Endothelial cell of umbilical vein (primary cell): Measurements from ENCODE around the gene KIAA1958. TPM values are rescaled to one million over a fixed set of nuclear protein-coding genes. Genes with fewer than 3 reads are reported as not detected.

Experiments
- BruUV-seq: library from RNA; stranded (reverse); fragments of 400-500 nt; replicated peaks from 2 replicates; lab custom pipeline; 2021; lab: Mats Ljungman, UMichigan
- CTCF ChIA-PET: fragments of 300-600, 350-600 bp; sonication (Branson Sonifier 250); formaldehyde crosslinking; loops from one replicate; lab custom pipeline; 2021; ENCODE audit warnings: antibody characterized with exemption, inconsistent platforms; lab: Charles Lee
- POLR2A ChIA-PET: fragments of 300-600, 350-600 bp; sonication (Branson Sonifier 250); formaldehyde crosslinking; loops from one replicate; lab custom pipeline; 2021; ENCODE audit warnings: antibody characterized with exemption, inconsistent platforms; lab: Charles Lee
- DNase-seq: peaks from one replicate; pipeline ENCODE4 v3.0.0-alpha.2; 2011; ENCODE audit warnings: low read depth, low spot score
- FAIRE-seq: peaks from 2 replicates; lab custom pipeline; 2011; peaks lifted over from hg19 to GRCh38; lab: Jason Lieb, UNC
- H2AFZ ChIP-seq: 2 replicates; pipeline ENCODE4 v1.6.0; 2012; ENCODE audit warnings: low read depth, low read length, control low read depth, inconsistent platforms
- H3K27ac ChIP-seq: 2 replicates; pipeline ENCODE4 v1.5.1; 2011; ENCODE audit warnings: low read depth, mild to moderate bottlenecking, control low read depth, low read length, moderate library complexity; ENCODE audit not compliant: insufficient read depth
- H3K27me3 ChIP-seq, 2 experiments: 2 replicates each; pipeline versions ENCODE4 v1.6.0 to v1.6.1; 2011; ENCODE audit warnings: low read length in 2 of 2, mixed read lengths in 1 of 2; ENCODE audit not compliant: control insufficient read depth in 2 of 2, insufficient read depth in 2 of 2
- H3K36me3 ChIP-seq, 2 experiments: 2 replicates in 1 of 2; 3 replicates in 1 of 2; pipeline ENCODE4 v1.5.1; 2011; ENCODE audit warnings: low read length in 2 of 2, mild to moderate bottlenecking in 1 of 2, moderate library complexity in 1 of 2; ENCODE audit not compliant: control insufficient read depth in 2 of 2, insufficient read depth in 2 of 2; ENCODE audit errors: extremely low read depth in 1 of 2
- H3K4me1 ChIP-seq: 3 replicates; pipeline ENCODE4 v1.5.1; 2011; ENCODE audit warnings: mild to moderate bottlenecking, low read length; ENCODE audit not compliant: control insufficient read depth, insufficient read depth; ENCODE audit errors: extremely low read depth
- H3K4me2 ChIP-seq: 2 replicates; pipeline ENCODE4 v1.6.1; 2011; ENCODE audit warnings: low read length, control low read depth, mixed read lengths; ENCODE audit not compliant: insufficient read depth
- H3K4me3 ChIP-seq, 3 experiments: fragments of 200-600 bp in 1 of 3; sonication (generic), shearing (Covaris generic) in 1 of 3; replicated peaks in 1 of 3; 2 replicates each; pipeline ENCODE4 v1.5.1; 2011 to 2016; ENCODE audit warnings: control low read depth in 3 of 3, low read length in 3 of 3, mild to moderate bottlenecking in 2 of 3, inconsistent platforms in 1 of 3, low read depth in 1 of 3, moderate library complexity in 1 of 3; ENCODE audit not compliant: insufficient read depth in 1 of 3
- H3K79me2 ChIP-seq: 2 replicates; pipeline ENCODE4 v1.6.0; 2012; ENCODE audit warnings: low read length, inconsistent platforms; ENCODE audit not compliant: control insufficient read depth, insufficient read depth
- H3K9ac ChIP-seq: replicated peaks from 2 replicates; pipeline ENCODE3; 2011; ENCODE audit warnings: low read length, control low read depth; ENCODE audit not compliant: insufficient read depth; ENCODE audit errors: extremely low read depth
- H3K9me1 ChIP-seq: replicated peaks from 3 replicates; pipeline ENCODE4 v1.6.0; 2011; ENCODE audit warnings: mild to moderate bottlenecking, low read length; ENCODE audit not compliant: control insufficient read depth, insufficient read depth; ENCODE audit errors: extremely low read depth
- H3K9me3 ChIP-seq: replicated peaks from 2 replicates; pipeline ENCODE4 v1.5.1; 2012; ENCODE audit warnings: low read length, inconsistent platforms; ENCODE audit not compliant: control insufficient read depth, insufficient read depth
- H4K20me1 ChIP-seq: replicated peaks from 2 replicates; pipeline ENCODE3; 2011; ENCODE audit warnings: mild to moderate bottlenecking, low read length; ENCODE audit not compliant: control insufficient read depth, insufficient read depth; ENCODE audit errors: extremely low read depth
- EZH2 ChIP-seq: IDR thresholded peaks from 2 replicates; pipeline ENCODE4 v1.6.1; 2012; ENCODE audit warnings: borderline replicate concordance, low read depth, mild to moderate bottlenecking, moderate library complexity, low read length, inconsistent platforms; ENCODE audit not compliant: severe bottlenecking
- FOS ChIP-seq: IDR thresholded peaks from 2 replicates; pipeline ENCODE4 v1.6.1; 2011; ENCODE audit warnings: mild to moderate bottlenecking, low read length, moderate library complexity, borderline replicate concordance; ENCODE audit not compliant: insufficient read depth
- GATA2 ChIP-seq: IDR thresholded peaks from 2 replicates; pipeline ENCODE4 v1.7.0; 2011; ENCODE audit warnings: low read depth, mild to moderate bottlenecking, moderate library complexity, mixed read lengths, low read length; ENCODE audit not compliant: insufficient read length, insufficient read depth
- JUN ChIP-seq: IDR thresholded peaks from 2 replicates; pipeline ENCODE4 v1.6.1; 2011; ENCODE audit warnings: borderline replicate concordance, low read depth; ENCODE audit not compliant: insufficient read length, insufficient read depth
- MYC ChIP-seq: IDR thresholded peaks from one replicate; pipeline ENCODE4 v1.6.1; 2011; ENCODE audit warnings: mild to moderate bottlenecking, low read depth, low read length
- POLR2A ChIP-seq: IDR thresholded peaks from 2 replicates; pipeline ENCODE4 v1.6.1; 2012; ENCODE audit warnings: low read depth, mild to moderate bottlenecking, control low read depth, low read length
- POLR2AphosphoS5 ChIP-seq: IDR thresholded peaks from 2 replicates; pipeline ENCODE4 v1.6.1; 2012; ENCODE audit warnings: low read depth, mild to moderate bottlenecking, control low read depth, low read length, moderate library complexity; ENCODE audit not compliant: insufficient read depth
- dilution Hi-C: fragments of 300-500 bp; cut with MboI; formaldehyde crosslinking; loops from one replicate; pipeline ENCODE4 v1.15.0; 2019; ENCODE audit warnings: low sequenced_read_pairs; ENCODE audit not compliant: extremely low pct_ligation_motif_present
- intact Hi-C: fragments of 100-400 bp; cut with micrococcal nuclease; formaldehyde crosslinking; loops from one replicate; pipeline ENCODE4 v1.10.0; 2022
- polyA plus RNA-seq, 4 experiments: library from polyadenylated mRNA; depleted of rRNA in 3 of 4; stranded (reverse) in 3 of 4; unstranded in 1 of 4; fragments of >200 nt; gene quantifications; 2 replicates each; pipeline versions ENCODE4 v1.2.1 to v1.2.3, GENCODE V29; 2011 to 2012; ENCODE audit warnings: missing spikeins in 1 of 4
- total RNA-seq: library from RNA; stranded (reverse); gene quantifications from 2 replicates; pipeline ENCODE4 v1.2.3, GENCODE V29; 2021
- TF ChIP-seq, protein P1 (sequence below): IDR thresholded peaks from 2 replicates; pipeline ENCODE4 v1.6.1; 2011; ENCODE audit not compliant: insufficient read depth, insufficient read length
- TF ChIP-seq, protein P2 (sequence below), 2 donors: IDR thresholded peaks; 1 replicate in 1 of 2; 2 replicates in 1 of 2; pipeline ENCODE4 v1.5.1; 2011; ENCODE audit warnings: low read length in 2 of 2, mild to moderate bottlenecking in 2 of 2, moderate library complexity in 2 of 2, control low read depth in 1 of 2, inconsistent platforms in 1 of 2, low read depth in 1 of 2; ENCODE audit not compliant: insufficient read depth in 1 of 2; ENCODE audit errors: extremely low read depth in 1 of 2

Gene KIAA1958
- total and polyA plus RNA-seq, 2 donors (not counting 3 experiments of a cell fraction or from before 2014, with no cell fraction given) = 1.7 to 5.0 TPM

DNA sequence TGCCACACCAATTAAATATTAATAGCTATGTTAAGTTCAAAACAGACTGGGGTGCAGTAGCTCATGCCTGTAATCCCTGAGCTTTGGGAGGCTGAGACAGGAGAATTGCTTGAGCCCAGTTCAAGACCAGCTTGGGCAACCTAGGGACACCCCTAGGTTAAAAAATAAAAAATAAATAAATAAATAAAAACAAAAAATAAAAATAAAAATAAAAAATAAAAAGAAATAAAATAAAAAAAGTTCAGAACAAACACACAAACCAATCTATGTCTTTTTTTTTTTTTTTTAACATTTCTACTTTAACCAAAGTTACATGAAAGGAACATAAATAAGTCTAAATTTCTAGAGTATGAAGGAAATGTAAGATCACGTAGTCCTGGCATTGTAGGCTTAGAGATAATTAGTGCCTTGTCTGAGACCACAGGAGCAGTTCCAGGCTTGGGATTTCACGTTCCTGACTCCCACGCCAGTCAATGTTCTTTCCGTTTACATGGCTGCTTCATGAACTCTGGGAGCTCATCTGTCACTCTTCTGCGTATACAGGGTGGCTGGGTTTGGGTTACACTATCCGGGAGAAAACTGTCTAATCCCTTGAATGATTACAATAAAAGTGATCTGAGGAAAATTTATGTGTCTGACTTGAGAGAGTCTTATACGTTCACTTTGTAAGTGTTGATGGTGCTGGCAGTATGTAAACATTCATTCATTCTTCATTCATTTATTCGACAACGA, 85.2 kb downstream of the KIAA1958 start:
- no peak overlapping the region for H3K4me3 ChIP-seq
- POLR2A ChIA-PET = no interaction called here
- intact Hi-C loops = no loop called here
- no TSS peak for BruUV-seq
- no peaks in the 10 kb centered on the region for H3K27me3 ChIP-seq
- TF ChIP-seq GATA2 (no peak), FOS (no peak), EZH2 (no peak), MYC (no peak), POLR2AphosphoS5 (no peak), POLR2A (no peak), JUN (no peak)
- TF ChIP-seq, protein P1, sequence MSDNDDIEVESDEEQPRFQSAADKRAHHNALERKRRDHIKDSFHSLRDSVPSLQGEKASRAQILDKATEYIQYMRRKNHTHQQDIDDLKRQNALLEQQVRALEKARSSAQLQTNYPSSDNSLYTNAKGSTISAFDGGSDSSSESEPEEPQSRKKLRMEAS = no peak
- TF ChIP-seq, protein P2, sequence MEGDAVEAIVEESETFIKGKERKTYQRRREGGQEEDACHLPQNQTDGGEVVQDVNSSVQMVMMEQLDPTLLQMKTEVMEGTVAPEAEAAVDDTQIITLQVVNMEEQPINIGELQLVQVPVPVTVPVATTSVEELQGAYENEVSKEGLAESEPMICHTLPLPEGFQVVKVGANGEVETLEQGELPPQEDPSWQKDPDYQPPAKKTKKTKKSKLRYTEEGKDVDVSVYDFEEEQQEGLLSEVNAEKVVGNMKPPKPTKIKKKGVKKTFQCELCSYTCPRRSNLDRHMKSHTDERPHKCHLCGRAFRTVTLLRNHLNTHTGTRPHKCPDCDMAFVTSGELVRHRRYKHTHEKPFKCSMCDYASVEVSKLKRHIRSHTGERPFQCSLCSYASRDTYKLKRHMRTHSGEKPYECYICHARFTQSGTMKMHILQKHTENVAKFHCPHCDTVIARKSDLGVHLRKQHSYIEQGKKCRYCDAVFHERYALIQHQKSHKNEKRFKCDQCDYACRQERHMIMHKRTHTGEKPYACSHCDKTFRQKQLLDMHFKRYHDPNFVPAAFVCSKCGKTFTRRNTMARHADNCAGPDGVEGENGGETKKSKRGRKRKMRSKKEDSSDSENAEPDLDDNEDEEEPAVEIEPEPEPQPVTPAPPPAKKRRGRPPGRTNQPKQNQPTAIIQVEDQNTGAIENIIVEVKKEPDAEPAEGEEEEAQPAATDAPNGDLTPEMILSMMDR (IDR thresholded peaks at IDR 0.05; ENCODE audit: extremely low read depth in 1 of 2, insufficient read depth in 1 of 2, low read depth in 1 of 2, low read length in 2 of 2) = no peak
- H3K9ac ChIP-seq = no peak overlapping the region
- H3K4me2 ChIP-seq = no peak overlapping the region
- dilution Hi-C loops = no loop called here
- H3K36me3 ChIP-seq = no peaks in the 10 kb centered on the region
- no peak for FAIRE-seq
- no peaks in the 10 kb centered on the region for H3K79me2 ChIP-seq
- no peaks in the 10 kb centered on the region for H3K4me1 ChIP-seq
- H3K9me1 ChIP-seq = no peaks in the 10 kb centered on the region
- H3K27ac ChIP-seq = no peak overlapping the region
- no peak for DNase-seq
- no peaks in the 10 kb centered on the region for H3K9me3 ChIP-seq
- no peaks in the 10 kb centered on the region for H4K20me1 ChIP-seq
- no peak overlapping the region for H2AFZ ChIP-seq
- CTCF ChIA-PET = interaction anchor here (2.2 kb wide), 1 partner anchor 12 kb away, joined by 5 read pairs; no protein-coding TSS in a partner anchor
